Glutamatergic neuron (in vitro differentiated cells): ENCODE measurements around the gene HSD17B11. TPM values are rescaled to one million over a fixed set of nuclear protein-coding genes. Genes with fewer than 3 reads are reported as not detected.
"Not testable (repeated sequence)": the region's sequence is repeated elsewhere in the genome, so short reads cannot be mapped to it uniquely, and the experiment has no call there.

Source experiments
- DNase-seq: peaks from one replicate; pipeline ENCODE4 v3.0.0; 2022
- H3K27ac Mint-ChIP-seq: one replicate; pipeline ENCODE4 v1.8.0; 2020; ENCODE audit warnings: mild to moderate bottlenecking, mixed read lengths, inconsistent platforms; ENCODE audit not compliant: unreplicated experiment
- H3K27me3 Mint-ChIP-seq: one replicate; pipeline ENCODE4 v1.8.0; 2020; ENCODE audit warnings: mild to moderate bottlenecking, moderate library complexity, mixed read lengths, inconsistent platforms; ENCODE audit not compliant: unreplicated experiment
- H3K36me3 Mint-ChIP-seq: one replicate; pipeline ENCODE4 v1.8.0; 2020; ENCODE audit warnings: mild to moderate bottlenecking, mixed read lengths, inconsistent platforms; ENCODE audit not compliant: unreplicated experiment
- H3K4me1 Mint-ChIP-seq: one replicate; pipeline ENCODE4 v1.8.0; 2020; ENCODE audit warnings: mild to moderate bottlenecking, low read depth, mixed read lengths, inconsistent platforms; ENCODE audit not compliant: unreplicated experiment
- H3K4me3 Mint-ChIP-seq: one replicate; pipeline ENCODE4 v1.8.0; 2020; ENCODE audit warnings: mild to moderate bottlenecking, mixed read lengths, inconsistent platforms; ENCODE audit not compliant: unreplicated experiment
- H3K9me3 Mint-ChIP-seq: one replicate; pipeline ENCODE4 v1.8.0; 2020; ENCODE audit warnings: mild to moderate bottlenecking, moderate library complexity, mixed read lengths, inconsistent platforms; ENCODE audit not compliant: unreplicated experiment
- CTCF ChIP-seq: fragments of 200-600 bp; sonication (generic); IDR thresholded peaks from one replicate; pipeline ENCODE4 v1.5.0; 2021; ENCODE audit not compliant: partially characterized antibody, unreplicated experiment
- total RNA-seq: library from RNA; stranded (reverse); fragmentation: NEBNext Ultra II Directional; extraction: Animal tissue kit (Norgen Biotek cat#: 25700); gene quantifications from one replicate; pipeline ENCODE4 v1.2.1, GENCODE V29; 2021; ENCODE audit not compliant: unreplicated experiment

Gene HSD17B11
- total RNA-seq, 1 donor from 2014 or later: 16.2 TPM

GRCh38 chr4:87410679-87411078 lies 19.7 kb upstream of the HSD17B11 start:
- Mint-ChIP-seq H3K9me3 (peaks cover under 1% of the 10 kb centered on the region), H3K27me3 (no peaks in the 10 kb centered on the region), H3K4me3 (no peak overlapping the region), H3K4me1 (no peaks in the 10 kb centered on the region), H3K36me3 (no peaks in the 10 kb centered on the region), H3K27ac (no peak overlapping the region)
- TF ChIP-seq CTCF: no peak
- no peak for DNase-seq

- no peaks in the 10 kb centered on the region for H3K36me3 Mint-ChIP-seq
These were observed 19.2 kb upstream of the HSD17B11 start for GRCh38 chr4:87410157-87410556.

GRCh38 chr4:87409420-87409939 lies 18.5 kb upstream of the HSD17B11 start:
- Mint-ChIP-seq H3K4me3 (no peak overlapping the region), H3K4me1 (no peaks in the 10 kb centered on the region), H3K36me3 (no peaks in the 10 kb centered on the region), H3K27ac (no peak overlapping the region), H3K27me3 (no peaks in the 10 kb centered on the region), H3K9me3 (peaks cover 1% of the 10 kb centered on the region)
- TF ChIP-seq CTCF: no peak
- no peak for DNase-seq

More at GRCh38 chr4:87410157-87410556, 19.2 kb upstream of the HSD17B11 start:
- no peaks in the 10 kb centered on the region for H3K4me1 Mint-ChIP-seq
- peaks cover 1% of the 10 kb centered on the region for H3K9me3 Mint-ChIP-seq
- H3K27ac Mint-ChIP-seq: no peak overlapping the region
- no peak for TF ChIP-seq CTCF
- no peak for DNase-seq
- no peaks in the 10 kb centered on the region for H3K27me3 Mint-ChIP-seq
- no peak overlapping the region for H3K4me3 Mint-ChIP-seq

GRCh38 chr4:87406902-87407301 lies 15.9 kb upstream of the HSD17B11 start:
- not testable (repeated sequence) for H3K4me3 Mint-ChIP-seq, H3K27me3 Mint-ChIP-seq, H3K36me3 Mint-ChIP-seq

GRCh38 chr4:87406462-87406861 lies 15.5 kb upstream of the HSD17B11 start:
- no peak for TF ChIP-seq CTCF
- no peak overlapping the region for H3K27ac Mint-ChIP-seq
- H3K36me3 Mint-ChIP-seq: peaks cover 10% of the 10 kb centered on the region
- DNase-seq: no peak
- H3K4me3 Mint-ChIP-seq: no peak overlapping the region
- H3K4me1 Mint-ChIP-seq: no peaks in the 10 kb centered on the region
- H3K27me3 Mint-ChIP-seq: no peaks in the 10 kb centered on the region
- H3K9me3 Mint-ChIP-seq: peaks cover 1% of the 10 kb centered on the region

More at GRCh38 chr4:87406902-87407301, 15.9 kb upstream of the HSD17B11 start:
- not testable (repeated sequence) for H3K27ac Mint-ChIP-seq, H3K9me3 Mint-ChIP-seq, DNase-seq, H3K4me1 Mint-ChIP-seq
